Activated CD8-positive, alpha-beta memory T cell treated with anti-CD3 and anti-CD28 coated beads, Interleukin-2, amount 50 U/mL, for 4 hours (primary cell): ENCODE results near the gene FOXD1.
"Not testable (repeated sequence)": the region's sequence is repeated elsewhere in the genome, so short reads cannot be mapped to it uniquely, and the experiment has no call there.

Experiments
- DNase-seq: peaks from one replicate; pipeline ENCODE4 v3.0.0-alpha.2; 2020

Gene FOXD1

GRCh38 chr5:73448463-73449136 lies at the start of gene FOXD1:
FOXD1 (minus strand) TSS chr5:73448777; CDS start chr5:73448362, 415 bp downstream.
- DNase-seq, result no peak

DNA sequence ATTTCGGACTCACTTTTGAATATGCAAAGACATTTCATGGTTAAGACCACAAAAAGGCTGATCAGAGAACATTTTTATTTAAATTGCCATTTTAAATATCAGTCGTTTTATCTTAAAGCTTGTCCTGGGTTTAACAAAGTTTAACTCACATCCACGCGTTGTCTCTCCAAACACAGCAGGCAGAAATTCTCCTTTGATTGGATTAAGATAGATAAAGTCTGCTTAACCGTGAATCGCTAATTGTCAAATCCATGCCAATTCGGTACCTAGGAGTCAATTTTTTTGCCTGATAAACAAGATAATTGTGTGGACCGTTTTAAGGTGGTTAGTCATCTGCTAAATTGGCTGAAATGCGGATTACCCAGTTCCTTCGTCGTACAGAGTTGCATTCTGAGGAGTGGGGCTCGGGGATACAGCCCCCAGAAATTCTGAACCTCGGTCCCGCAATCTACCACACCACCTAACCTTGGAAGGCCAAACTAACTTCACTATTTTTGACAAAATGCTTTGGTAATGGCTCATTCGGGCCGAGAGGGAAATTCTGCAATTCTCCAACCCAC lies 49.0 kb upstream of the FOXD1 start:
- DNase-seq, result no peak

- no peak for DNase-seq
Measured at GRCh38 chr5:73496984-73497457, 48.4 kb upstream of the FOXD1 start.

GRCh38 chr5:73495772-73496335 lies 47.3 kb upstream of the FOXD1 start:
- DNase-seq, result no peak

- DNase-seq, result no peak
Measured at GRCh38 chr5:73494721-73495120, 46.1 kb upstream of the FOXD1 start.

DNA sequence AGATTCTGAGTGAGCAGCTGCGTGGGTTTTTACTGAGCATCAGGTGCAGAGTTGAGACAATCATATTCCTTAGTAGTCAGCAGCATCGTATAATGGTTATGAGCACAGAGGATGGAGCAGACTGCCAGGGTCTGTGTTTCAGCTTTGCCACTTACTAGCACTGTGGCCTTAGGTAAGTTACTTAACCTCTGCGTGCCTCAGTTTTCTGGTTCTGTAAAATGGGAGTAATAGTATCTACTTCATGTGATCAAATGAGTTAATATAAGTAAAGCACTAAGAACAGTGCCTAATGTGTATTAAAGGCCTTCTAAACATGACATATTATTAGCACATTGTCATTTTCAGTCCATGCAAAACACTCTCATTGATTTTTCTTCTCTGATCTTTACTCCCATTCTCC lies 44.8 kb upstream of the FOXD1 start:
- no peak for DNase-seq

DNA sequence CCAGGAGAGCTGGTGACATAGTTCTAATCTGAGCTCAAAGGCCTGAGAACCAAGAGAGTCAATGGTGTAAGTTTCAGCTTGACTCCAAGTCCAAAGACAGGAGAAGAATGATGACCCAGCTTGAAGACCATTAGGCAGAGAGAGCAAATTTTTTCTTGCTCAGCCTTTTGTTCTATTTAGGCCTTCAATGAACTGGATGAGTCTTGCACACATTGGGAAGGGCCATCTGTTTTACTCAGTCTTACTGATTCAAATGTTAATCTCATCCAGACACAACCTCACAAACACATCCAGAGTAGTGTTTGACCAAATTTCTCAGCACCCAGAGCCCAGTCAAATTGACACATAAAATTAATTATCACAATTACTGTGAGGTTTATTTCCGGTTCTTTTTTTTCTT lies 42.6 kb upstream of the FOXD1 start:
- DNase-seq, result no peak

GRCh38 chr5:73490088-73490487 lies 41.5 kb upstream of the FOXD1 start:
- no peak for DNase-seq

- DNase-seq, result no peak
Measured at GRCh38 chr5:73488806-73489205, 40.2 kb upstream of the FOXD1 start.

- no peak for DNase-seq
Measured at GRCh38 chr5:73487815-73488214, 39.2 kb upstream of the FOXD1 start.

GRCh38 chr5:73487257-73487656 lies 38.7 kb upstream of the FOXD1 start:
- not testable (repeated sequence) for DNase-seq

- DNase-seq, result no peak
Measured at GRCh38 chr5:73486119-73486899, 37.7 kb upstream of the FOXD1 start.

DNA sequence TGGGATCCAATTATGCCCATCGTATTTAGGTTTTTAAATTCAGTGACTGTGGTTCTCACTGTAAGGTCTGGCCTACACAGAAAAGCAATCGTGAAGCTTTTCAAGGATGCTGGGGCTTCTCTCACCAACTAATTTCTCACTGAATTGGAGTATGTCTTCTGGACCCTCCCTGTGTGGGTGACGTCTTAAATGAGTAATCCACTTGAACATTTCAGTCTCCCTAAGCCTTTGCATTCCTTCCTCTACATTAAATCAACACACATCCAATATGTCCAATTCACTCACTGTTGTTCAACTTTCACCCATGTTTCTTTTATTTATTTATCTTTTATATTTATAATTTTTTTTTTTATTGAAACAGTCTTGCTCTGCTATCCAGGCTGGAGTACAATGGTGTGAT lies 37.1 kb upstream of the FOXD1 start:
- no peak for DNase-seq

DNA sequence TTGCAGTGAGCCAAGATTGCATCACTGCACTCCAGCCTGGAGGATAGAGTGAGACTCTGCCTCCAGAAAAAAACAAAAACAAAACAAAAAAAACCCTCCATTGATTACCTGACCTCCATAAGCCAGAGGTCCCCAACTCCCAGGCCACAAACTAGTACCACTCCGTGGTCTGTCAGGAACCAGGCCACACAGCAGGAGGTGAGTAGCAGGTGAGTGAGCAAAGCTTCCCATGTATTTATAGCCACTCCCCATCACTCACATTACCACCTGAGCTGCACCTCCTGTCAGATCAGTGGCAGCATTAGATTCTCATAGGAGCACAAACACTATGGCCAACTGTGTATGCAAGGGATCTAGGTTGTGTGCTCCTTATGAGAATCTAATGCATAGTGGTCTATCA lies 35.9 kb upstream of the FOXD1 start:
- DNase-seq, result no peak

GRCh38 chr5:73483676-73484075 lies 35.1 kb upstream of the FOXD1 start:
- DNase-seq, result no peak

DNA sequence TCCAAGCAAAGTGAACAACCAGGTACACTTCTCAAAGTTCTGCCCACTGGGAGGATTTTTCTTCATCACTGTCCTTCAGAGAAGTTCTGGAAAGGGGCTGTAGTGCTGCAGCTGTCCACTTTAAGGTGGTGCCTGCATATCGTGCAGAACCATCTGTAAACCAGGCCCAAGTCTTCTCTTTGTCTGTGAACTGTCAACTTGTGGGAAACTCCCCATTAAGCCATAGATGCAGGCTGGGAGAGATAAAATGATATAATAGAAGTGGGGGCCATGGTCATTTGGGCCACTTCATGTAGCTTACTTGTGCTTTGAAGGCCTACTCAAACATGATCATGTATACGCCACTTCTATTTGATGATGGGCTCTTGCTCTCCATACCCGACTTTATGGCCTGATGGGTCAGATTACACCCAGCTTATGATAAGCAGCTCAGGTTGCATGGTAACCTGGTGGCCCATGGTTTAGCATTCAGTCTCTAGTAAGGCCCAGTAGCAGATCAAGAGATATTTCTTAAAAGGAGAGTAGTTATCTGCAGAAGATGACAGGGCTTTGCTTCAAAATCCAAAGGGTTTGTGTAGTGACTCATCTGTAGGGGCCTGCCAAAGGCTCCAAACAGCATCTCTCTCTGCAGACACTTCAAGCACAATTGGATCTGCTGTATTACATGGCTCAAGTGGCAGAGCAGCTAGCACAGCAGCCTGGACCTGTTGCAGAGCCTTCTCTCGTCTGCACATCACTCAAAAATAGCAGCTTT lies 34.0 kb upstream of the FOXD1 start:
- no peak for DNase-seq

DNA sequence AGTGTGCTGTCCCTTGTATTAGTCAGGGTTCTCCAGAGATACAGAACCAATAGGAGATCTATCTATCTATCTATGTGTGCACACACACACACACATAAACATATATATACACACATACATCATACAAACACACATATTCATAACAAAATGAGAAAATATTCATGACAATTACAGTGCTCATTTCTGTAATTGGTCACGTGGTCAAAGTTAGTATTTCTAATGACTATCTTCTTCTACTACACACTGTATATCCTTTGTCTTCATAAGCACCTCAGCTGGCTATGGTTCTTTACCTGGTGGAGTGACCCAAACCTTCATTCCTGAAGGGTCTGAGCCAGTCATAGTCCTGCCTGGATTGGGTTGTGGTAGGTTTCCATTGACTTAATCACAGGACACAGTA lies 31.9 kb upstream of the FOXD1 start:
- DNase-seq, result no peak

DNA sequence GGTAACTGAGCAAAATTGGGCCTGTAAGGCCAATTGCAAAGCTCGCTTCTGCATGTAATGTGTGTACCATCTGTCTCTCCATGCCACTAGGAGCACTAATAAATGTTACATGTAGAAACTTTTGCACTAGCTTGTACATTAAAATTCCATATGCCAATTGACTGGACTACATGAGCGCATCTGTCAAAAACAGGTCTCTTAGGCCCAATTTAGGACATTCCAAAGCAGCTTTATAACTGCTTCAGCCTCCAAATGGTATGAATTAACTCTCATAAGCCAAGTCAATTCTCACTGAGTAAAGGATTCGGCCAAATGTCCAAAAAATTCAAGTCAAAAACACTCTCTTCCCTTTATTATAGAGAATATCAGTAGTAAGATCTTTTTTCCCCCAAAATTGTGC lies 23.5 kb upstream of the FOXD1 start:
- no peak for DNase-seq

DNA sequence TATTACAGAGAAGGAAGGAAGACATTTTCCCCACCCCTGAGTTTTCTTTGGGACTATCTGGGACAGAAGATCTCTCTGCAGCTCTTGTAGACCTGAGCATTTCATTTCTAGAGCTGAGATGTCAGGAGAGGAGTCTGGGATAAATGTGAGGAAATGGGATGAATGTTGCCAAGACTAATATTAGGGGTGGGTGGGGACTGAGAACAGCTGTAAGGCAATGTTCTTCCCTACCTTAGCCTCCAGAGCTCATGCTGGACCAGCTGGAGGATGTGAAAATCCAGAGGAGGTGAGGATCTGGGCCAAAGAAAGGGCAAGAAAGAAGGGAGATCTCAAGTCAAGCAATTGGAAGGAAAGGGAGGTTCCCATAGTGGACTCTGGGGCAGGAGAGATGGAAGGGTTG lies 23.1 kb upstream of the FOXD1 start:
- no peak for DNase-seq

GRCh38 chr5:73469878-73470277 lies 21.3 kb upstream of the FOXD1 start:
- no peak for DNase-seq

GRCh38 chr5:73468638-73469037 lies 20.1 kb upstream of the FOXD1 start:
- DNase-seq, result not testable (repeated sequence)

DNA sequence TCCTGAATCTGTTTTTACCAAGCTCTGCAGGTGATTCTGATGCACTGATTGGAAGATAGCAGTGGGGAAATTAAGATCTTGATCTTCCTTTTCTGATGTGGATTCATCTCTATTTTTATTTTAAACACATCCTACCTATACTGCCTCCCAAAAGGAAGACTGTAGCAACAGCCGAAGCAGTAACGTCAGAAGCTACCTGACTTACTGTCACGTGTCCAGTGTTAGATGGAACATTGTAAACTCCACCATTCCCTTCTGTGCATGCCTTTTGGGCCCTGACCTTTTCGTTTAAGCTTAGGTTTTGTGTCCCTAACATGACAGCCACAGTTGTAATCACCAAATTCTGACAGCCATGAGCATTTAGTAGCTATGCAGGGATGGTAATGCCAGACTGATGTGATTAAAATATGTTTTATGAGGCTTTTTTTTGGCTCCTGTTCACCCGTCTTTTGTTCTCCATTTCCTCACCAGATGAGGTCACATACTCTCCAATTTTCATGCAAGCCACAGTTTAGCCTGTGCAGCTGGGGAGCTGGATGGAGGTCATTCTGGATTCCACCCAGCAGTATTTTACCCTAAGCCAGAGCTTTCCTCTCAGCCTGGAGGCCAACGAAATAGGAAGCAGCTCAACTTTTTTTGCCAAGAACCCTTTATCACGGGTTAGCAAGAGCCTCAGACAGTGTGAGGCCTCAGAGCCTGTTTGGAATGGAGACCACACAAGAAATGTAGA lies 15.6 kb upstream of the FOXD1 start:
- DNase-seq, result no peak
